GM13976 (cell line): Measurements from ENCODE around the gene TACC2.

ENCODE experiments used
- DNase-seq: peaks from one replicate; pipeline ENCODE4 v3.0.0; 2012; ENCODE audit warnings: low spot score
- in situ Hi-C: fragments of 300-500 bp; cut with MboI; formaldehyde crosslinking; loops from one replicate; pipeline ENCODE4 v1.12.0; 2022; ENCODE audit warnings: low sequenced_read_pairs, mixed read lengths, inconsistent platforms; ENCODE audit not compliant: unreplicated experiment
- TF ChIP-seq, protein P1 (sequence below): IDR thresholded peaks from 2 replicates; pipeline ENCODE4 v1.5.1; 2012; ENCODE audit warnings: borderline replicate concordance, mild to moderate bottlenecking; ENCODE audit not compliant: insufficient read depth; ENCODE audit errors: extremely low read depth, missing control alignments, control extremely low read depth

Gene TACC2

DNA sequence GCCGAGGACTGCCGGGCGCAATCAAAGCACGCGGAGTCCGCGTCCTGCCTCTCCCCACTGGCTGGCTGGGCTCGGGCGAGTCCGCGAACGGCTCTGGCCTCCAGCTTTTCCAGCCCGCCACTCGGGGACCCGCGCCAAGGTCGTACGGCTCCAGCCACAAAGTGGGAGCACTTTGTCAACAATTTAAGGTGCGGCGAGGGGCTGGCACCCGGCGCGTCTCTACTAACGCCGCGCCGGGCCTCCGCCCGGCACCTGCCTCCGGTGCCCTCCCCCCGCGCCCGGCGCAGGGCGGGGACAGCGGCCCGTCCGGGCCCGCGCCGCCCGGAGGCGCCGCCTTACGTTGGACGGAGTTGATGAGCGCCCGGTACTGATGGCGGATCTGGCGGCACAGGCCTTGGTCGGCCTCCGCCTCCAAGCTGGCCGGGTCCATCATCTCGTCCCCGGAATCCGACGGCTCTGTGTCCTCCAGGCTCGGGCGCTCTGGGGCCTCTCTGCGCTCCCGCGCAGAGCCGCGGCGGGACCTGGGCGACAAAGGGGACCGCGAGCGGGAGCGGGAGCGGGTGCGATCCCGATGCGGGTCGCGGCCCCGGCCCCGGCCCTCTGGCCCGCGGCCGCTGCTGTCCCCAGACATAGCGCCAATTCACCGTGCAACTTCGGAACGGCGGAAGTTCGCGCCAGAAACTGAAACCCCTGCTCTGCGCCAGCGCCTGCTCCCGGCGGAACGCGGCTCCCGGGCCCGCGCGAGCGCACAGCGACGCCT lies 14.2 kb upstream of the TACC2 start, which contains the start of gene NSMCE4A:
NSMCE4A (minus strand) TSS at position 683 of the 760 bp plus-strand sequence; CDS start at position 631, 52 bp downstream.
- TF ChIP-seq, protein P1, sequence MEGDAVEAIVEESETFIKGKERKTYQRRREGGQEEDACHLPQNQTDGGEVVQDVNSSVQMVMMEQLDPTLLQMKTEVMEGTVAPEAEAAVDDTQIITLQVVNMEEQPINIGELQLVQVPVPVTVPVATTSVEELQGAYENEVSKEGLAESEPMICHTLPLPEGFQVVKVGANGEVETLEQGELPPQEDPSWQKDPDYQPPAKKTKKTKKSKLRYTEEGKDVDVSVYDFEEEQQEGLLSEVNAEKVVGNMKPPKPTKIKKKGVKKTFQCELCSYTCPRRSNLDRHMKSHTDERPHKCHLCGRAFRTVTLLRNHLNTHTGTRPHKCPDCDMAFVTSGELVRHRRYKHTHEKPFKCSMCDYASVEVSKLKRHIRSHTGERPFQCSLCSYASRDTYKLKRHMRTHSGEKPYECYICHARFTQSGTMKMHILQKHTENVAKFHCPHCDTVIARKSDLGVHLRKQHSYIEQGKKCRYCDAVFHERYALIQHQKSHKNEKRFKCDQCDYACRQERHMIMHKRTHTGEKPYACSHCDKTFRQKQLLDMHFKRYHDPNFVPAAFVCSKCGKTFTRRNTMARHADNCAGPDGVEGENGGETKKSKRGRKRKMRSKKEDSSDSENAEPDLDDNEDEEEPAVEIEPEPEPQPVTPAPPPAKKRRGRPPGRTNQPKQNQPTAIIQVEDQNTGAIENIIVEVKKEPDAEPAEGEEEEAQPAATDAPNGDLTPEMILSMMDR, result no peak
- in situ Hi-C loops, result no loop called here
- DNase-seq, result peak; percentile 92

DNA sequence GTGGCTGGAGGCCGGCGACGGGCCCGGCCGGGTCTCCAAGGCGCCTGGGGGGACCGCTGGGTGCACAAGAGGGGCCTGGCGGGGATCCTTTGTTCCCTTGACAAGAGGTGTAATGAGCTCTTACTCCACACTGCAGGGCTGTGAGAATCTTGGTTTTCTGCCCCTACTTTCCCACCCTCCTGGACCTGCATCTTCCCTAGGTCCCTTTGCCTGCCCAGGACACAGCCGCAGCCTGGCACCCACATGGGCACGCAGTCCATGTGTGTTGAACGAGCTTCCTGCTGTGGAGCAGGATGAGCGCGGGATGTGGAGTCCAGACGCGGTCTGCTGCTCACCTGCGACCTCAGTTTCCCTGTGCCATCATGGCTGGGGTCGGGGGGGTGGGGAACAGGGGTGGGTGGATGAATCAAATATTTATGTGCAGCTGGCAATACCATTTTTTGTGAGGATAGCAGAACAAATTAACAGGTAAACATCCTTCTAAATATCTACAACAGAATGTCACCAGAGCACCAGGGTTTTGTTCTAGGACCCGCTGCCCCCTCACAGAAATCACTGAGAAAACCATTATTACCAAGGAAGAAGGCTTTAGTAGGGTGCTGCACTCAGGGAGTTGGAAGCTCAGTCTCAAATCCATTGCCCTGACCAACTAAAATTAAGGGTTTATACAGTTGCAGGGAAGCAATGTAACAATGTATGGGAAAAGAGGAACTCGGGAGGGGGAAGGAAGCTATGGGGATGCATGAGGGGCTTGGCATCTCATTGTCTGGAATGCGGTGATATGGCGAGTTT lies 13.5 kb upstream of the TACC2 start:
- DNase-seq, result no peak
- TF ChIP-seq, protein P1, result peak; percentile 95
- in situ Hi-C loops, result no loop called here

DNA sequence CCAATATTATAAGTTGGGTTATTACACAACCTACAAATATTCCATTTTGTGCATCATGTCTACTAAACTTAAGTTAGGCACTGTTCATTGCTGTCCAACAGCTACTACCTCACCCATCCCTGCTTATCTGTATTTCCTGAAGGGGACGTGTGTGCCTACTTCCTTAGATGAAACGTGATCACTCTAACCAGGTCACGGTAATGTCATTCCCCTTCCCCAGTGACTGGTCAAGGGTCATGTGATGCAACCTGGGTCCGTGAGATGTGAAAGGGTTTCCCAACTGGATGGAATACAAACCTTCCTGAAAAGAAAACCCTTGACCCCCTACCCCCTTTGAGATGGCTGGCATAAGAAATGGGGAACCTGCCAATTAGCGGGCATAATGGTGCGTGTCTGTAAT lies 12.4 kb upstream of the TACC2 start:
- in situ Hi-C loops, result no loop called here

DNA sequence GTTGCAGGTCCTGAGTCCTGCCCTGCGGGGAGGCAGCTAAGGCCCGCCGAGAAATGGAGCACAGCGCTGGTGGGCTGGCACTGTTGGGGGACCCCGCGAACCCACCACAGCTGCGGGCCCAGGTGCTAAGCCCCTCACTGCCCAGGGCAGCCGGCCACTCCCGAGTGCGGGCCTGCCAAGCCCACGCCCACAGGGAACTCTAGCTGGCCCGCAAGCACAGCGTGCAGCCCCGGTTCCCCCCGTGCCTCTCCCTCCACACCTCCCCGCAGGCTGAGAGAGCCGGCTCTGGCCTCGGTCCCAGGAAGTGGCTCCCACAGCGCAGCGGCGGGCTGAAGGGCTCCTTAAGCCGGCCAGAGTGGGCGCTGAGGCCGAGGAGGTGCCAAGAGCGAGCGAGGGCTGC lies 10.5 kb upstream of the TACC2 start:
- TF ChIP-seq, protein P1, result no peak
- in situ Hi-C loops, result no loop called here
- DNase-seq, result no peak

More for the DNA sequence above, 12.4 kb upstream of the TACC2 start:
- DNase-seq, result no peak
- TF ChIP-seq, protein P1, result no peak

DNA sequence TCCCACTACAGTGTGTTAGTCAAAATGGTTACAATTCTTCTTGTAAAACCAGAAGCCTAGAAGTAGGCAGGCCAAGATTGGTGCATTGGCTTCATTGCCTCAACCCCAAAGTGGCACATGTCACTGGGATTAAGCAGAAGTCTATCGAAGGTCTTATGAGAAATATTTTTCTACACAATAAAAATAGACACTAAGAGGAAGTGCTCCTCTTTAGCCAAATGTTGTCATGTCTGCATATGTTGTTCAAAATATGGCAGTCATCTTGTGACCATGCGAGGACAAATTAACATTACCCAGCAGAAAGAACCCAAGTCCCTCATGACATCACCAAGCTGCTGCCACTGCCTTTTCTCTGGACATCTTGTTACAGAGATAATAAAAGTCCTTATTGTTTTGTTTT lies 7.6 kb upstream of the TACC2 start:
- in situ Hi-C loops, result no loop called here
- TF ChIP-seq, protein P1, result no peak
- DNase-seq, result no peak

DNA sequence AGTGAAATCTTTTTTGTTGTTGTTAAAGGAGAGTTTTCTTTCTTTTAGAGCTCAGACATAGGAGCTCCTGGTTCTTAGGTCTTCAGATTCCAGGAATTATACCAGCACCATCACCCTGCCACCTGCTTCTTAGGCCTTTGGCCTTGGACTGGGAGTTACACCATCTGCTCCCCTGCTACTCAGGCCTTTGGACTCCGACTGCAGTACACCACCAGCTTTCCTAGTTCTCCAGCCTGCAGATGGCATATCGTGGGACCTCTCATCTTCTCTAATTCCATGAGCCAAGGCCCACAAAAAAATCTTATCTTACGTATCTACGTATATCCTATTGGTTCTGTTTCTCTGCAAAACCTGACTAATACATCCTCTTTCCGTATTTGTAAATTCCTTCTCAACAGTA lies 5.1 kb upstream of the TACC2 start:
- TF ChIP-seq, protein P1, result no peak
- in situ Hi-C loops, result no loop called here
- DNase-seq, result no peak
